Uterus (tissue), 4 donors: Measurements from ENCODE around the gene AMOTL1. TPM values are rescaled to one million over a fixed set of nuclear protein-coding genes. Genes with fewer than 3 reads are reported as not detected.
A peak's percentile ranks its signal among the peaks of the same experiment; 100 is the strongest.

Source experiments
- DNase-seq, 2 donors: peaks; one replicate each; pipeline ENCODE4 v3.0.0-alpha.2; 2019 to 2020
- H3K27ac ChIP-seq, 2 donors: fragments of 200-600 bp; sonication (generic); 1 replicate in 1 of 2; 2 replicates in 1 of 2; pipeline ENCODE4 v1.5.1; 2016 to 2018
- H3K27me3 ChIP-seq, 2 donors: fragments of 200-600 bp; sonication (generic); one replicate each; pipeline ENCODE4 v1.5.1; 2018 to 2019; ENCODE audit warnings: control low read depth in 1 of 2
- H3K36me3 ChIP-seq, 2 donors: fragments of 200-600 bp; sonication (generic); one replicate each; pipeline ENCODE4 v1.5.1; 2019; ENCODE audit warnings: control low read depth in 1 of 2
- H3K4me1 ChIP-seq, 2 donors: fragments of 200-600 bp; sonication (generic); one replicate each; pipeline ENCODE4 v1.5.1; 2018 to 2019; ENCODE audit warnings: control low read depth in 1 of 2
- H3K4me3 ChIP-seq, 2 donors: fragments of 200-600 bp; sonication (generic); 1 replicate in 1 of 2; 2 replicates in 1 of 2; pipeline ENCODE4 v1.5.1; 2018 to 2019; ENCODE audit warnings: mild to moderate bottlenecking in 1 of 2
- H3K9me3 ChIP-seq, 2 donors: fragments of 200-600 bp; sonication (generic); one replicate each; pipeline ENCODE4 v1.5.1; 2019; ENCODE audit warnings: control low read depth in 1 of 2
- CTCF ChIP-seq, 4 experiments: fragments of 200-600 bp in 2 of 4; fragments of 450-650 bp in 2 of 4; sonication (generic) in 2 of 4; IDR thresholded peaks; one replicate each; pipeline ENCODE4 v1.5.1; 2016 to 2019; ENCODE audit warnings: antibody characterized with exemption in 4 of 4, mild to moderate bottlenecking in 2 of 4, moderate library complexity in 1 of 4
- POLR2A ChIP-seq, 2 donors: fragments of 450-650 bp; IDR thresholded peaks; one replicate each; pipeline ENCODE4 v1.6.1; 2016; ENCODE audit warnings: antibody characterized with exemption in 2 of 2, mild to moderate bottlenecking in 1 of 2, moderate library complexity in 1 of 2
- intact Hi-C: fragments of 100-400 bp; cut with DNase I; formaldehyde crosslinking; loops from one replicate; pipeline ENCODE4 v1.15.1; 2023; ENCODE audit warnings: low total_unique reads
- total RNA-seq, 4 donors: library from RNA; depleted of rRNA in 3 of 4; stranded (reverse); fragments of >200 nt in 3 of 4; gene quantifications; one replicate each; pipeline versions ENCODE4 v1.1.0 to v1.2.4, GENCODE V29; 2014 to 2023
- donor health status: DM: yes; HTN: yes; CAD: no.

The AMOTL1 gene
- total RNA-seq, 4 donors from 2014 or later: 20.6 to 107 (median 41.5) TPM

GRCh38 chr11:94920311-94920710 is 152.2 kb downstream of the AMOTL1 start:
- intact Hi-C loops: no loop called here
- H3K4me1 ChIP-seq: no peaks in the 10 kb centered on the region
- no peak overlapping the region for H3K4me3 ChIP-seq
- H3K36me3 ChIP-seq: no peaks in the 10 kb centered on the region
- no peaks in the 10 kb centered on the region for H3K27me3 ChIP-seq
- no peak for TF ChIP-seq POLR2A (IDR thresholded peaks at IDR 0.05)
- no peak for TF ChIP-seq CTCF (IDR thresholded peaks at IDR 0.05)
- H3K27ac ChIP-seq: no peak overlapping the region
- no peak for DNase-seq
- H3K9me3 ChIP-seq: no peaks in the 10 kb centered on the region

- H3K4me1 ChIP-seq: peaks cover 3 to 5% of the 10 kb centered on the region in 2 donors
- intact Hi-C loops: no loop called here
- no peak overlapping the region for H3K4me3 ChIP-seq
- H3K9me3 ChIP-seq: no peaks in the 10 kb centered on the region
- H3K27me3 ChIP-seq: no peaks in the 10 kb centered on the region
- no peak overlapping the region for H3K27ac ChIP-seq
- no peaks in the 10 kb centered on the region for H3K36me3 ChIP-seq
- TF ChIP-seq CTCF (IDR thresholded peaks at IDR 0.05) (no peak), POLR2A (IDR thresholded peaks at IDR 0.05) (no peak)
- DNase-seq: no peak
These were observed 154.3 kb downstream of the AMOTL1 start for GRCh38 chr11:94922321-94923003.

GRCh38 chr11:94923004-94923334 is 154.8 kb downstream of the AMOTL1 start:
- Histone ChIP-seq H3K4me3 (no peak overlapping the region), H3K9me3 (no peaks in the 10 kb centered on the region), H3K27me3 (no peaks in the 10 kb centered on the region), H3K27ac (no peak overlapping the region), H3K4me1 (peaks cover 8 to 10% of the 10 kb centered on the region in 2 donors), H3K36me3 (no peaks in the 10 kb centered on the region)
- intact Hi-C loops: no loop called here
- no peak for DNase-seq
- TF ChIP-seq CTCF (IDR thresholded peaks at IDR 0.05): no peak
- TF ChIP-seq POLR2A (IDR thresholded peaks at IDR 0.05): no peak

- Histone ChIP-seq H3K27ac (peak overlapping the region in 1 of 2 donors; percentile 94), H3K27me3 (no peaks in the 10 kb centered on the region), H3K9me3 (no peaks in the 10 kb centered on the region), H3K36me3 (no peaks in the 10 kb centered on the region), H3K4me3 (no peak overlapping the region), H3K4me1 (peaks cover 8 to 13% of the 10 kb centered on the region in 2 donors)
- no peak for DNase-seq
- intact Hi-C loops: no loop called here
- TF ChIP-seq CTCF (IDR thresholded peaks at IDR 0.05) (no peak), POLR2A (IDR thresholded peaks at IDR 0.05) (no peak)
These were observed 156.0 kb downstream of the AMOTL1 start for GRCh38 chr11:94924171-94924572.

- no peak for DNase-seq
- Histone ChIP-seq H3K9me3 (no peaks in the 10 kb centered on the region), H3K4me1 (peaks cover 8 to 13% of the 10 kb centered on the region in 2 donors), H3K4me3 (no peak overlapping the region), H3K27ac (peak overlapping the region; percentile 83 to 94), H3K36me3 (no peaks in the 10 kb centered on the region), H3K27me3 (no peaks in the 10 kb centered on the region)
- intact Hi-C loops: no loop called here
- TF ChIP-seq POLR2A (IDR thresholded peaks at IDR 0.05) (no peak), CTCF (IDR thresholded peaks at IDR 0.05) (no peak)
These were observed 156.5 kb downstream of the AMOTL1 start for GRCh38 chr11:94924612-94925011.
